ENCODE data around the gene CNTNAP3.
"Not testable (repeated sequence)": the region's sequence is repeated elsewhere in the genome, so short reads cannot be mapped to it uniquely, and the experiment has no call there.

CNTNAP3 gene

GRCh38 chr9:39108145-39108544 lies 179.8 kb downstream of the CNTNAP3 start:
- no peak for TF ChIP-seq CTCF (IDR thresholded peaks at IDR 0.05; ENCODE audit: control insufficient read depth, extremely low read depth, insufficient read depth)
- H3K4me3 ChIP-seq (ENCODE audit: low read depth, low read length) = no peak overlapping the region
- no peak for DNase-seq (ENCODE audit: low read depth)

GRCh38 chr9:39097208-39097607 lies 190.8 kb downstream of the CNTNAP3 start:
- not testable (repeated sequence) for H3K4me3 ChIP-seq (ENCODE audit: low read depth, low read length); DNase-seq (ENCODE audit: low read depth)

- DNase-seq (ENCODE audit: low read depth); H3K4me3 ChIP-seq (ENCODE audit: low read depth, low read length): not testable (repeated sequence)
Observed at GRCh38 chr9:39085311-39085710, 202.7 kb downstream of the CNTNAP3 start.

GRCh38 chr9:39082574-39082973 lies 205.4 kb downstream of the CNTNAP3 start:
- not testable (repeated sequence) for H3K4me3 ChIP-seq (ENCODE audit: low read depth, low read length); DNase-seq (ENCODE audit: low read depth)

GRCh38 chr9:39080081-39080480 lies 207.9 kb downstream of the CNTNAP3 start:
- not testable (repeated sequence) for H3K4me3 ChIP-seq (ENCODE audit: low read depth, low read length); DNase-seq (ENCODE audit: low read depth)

- peak overlapping the region; percentile 36 for H3K4me3 ChIP-seq (ENCODE audit: low read depth, low read length)
- peak; percentile 72 for TF ChIP-seq CTCF (IDR thresholded peaks at IDR 0.05; ENCODE audit: control insufficient read depth, extremely low read depth, insufficient read depth)
- not testable (repeated sequence) for DNase-seq (ENCODE audit: low read depth)
Observed at GRCh38 chr9:39078621-39079256, 209.2 kb downstream of the CNTNAP3 start.

- not testable (repeated sequence) for DNase-seq (ENCODE audit: low read depth)
Observed at GRCh38 chr9:39073537-39073936, 214.4 kb downstream of the CNTNAP3 start.

GRCh38 chr9:39067683-39068082 lies 220.3 kb downstream of the CNTNAP3 start:
- H3K4me3 ChIP-seq (ENCODE audit: low read depth, low read length); DNase-seq (ENCODE audit: low read depth): not testable (repeated sequence)

More at GRCh38 chr9:39073537-39073936, 214.4 kb downstream of the CNTNAP3 start:
- H3K4me3 ChIP-seq (ENCODE audit: low read depth, low read length) = not testable (repeated sequence)

- not testable (repeated sequence) for DNase-seq (ENCODE audit: low read depth); H3K4me3 ChIP-seq (ENCODE audit: low read depth, low read length)
Observed at GRCh38 chr9:39062966-39063365, 225.0 kb downstream of the CNTNAP3 start.

GRCh38 chr9:39054453-39054852 lies 233.5 kb downstream of the CNTNAP3 start:
- DNase-seq (ENCODE audit: low read depth); H3K4me3 ChIP-seq (ENCODE audit: low read depth, low read length): not testable (repeated sequence)

- H3K4me3 ChIP-seq (ENCODE audit: low read depth, low read length); DNase-seq (ENCODE audit: low read depth): not testable (repeated sequence)
Observed at GRCh38 chr9:39046833-39047232, 241.1 kb downstream of the CNTNAP3 start.

- H3K4me3 ChIP-seq (ENCODE audit: low read depth, low read length); DNase-seq (ENCODE audit: low read depth): not testable (repeated sequence)
Observed at GRCh38 chr9:39042352-39042803, 245.6 kb downstream of the CNTNAP3 start.

- DNase-seq (ENCODE audit: low read depth); H3K4me3 ChIP-seq (ENCODE audit: low read depth, low read length): not testable (repeated sequence)
Observed at GRCh38 chr9:39041774-39042173, 246.2 kb downstream of the CNTNAP3 start.

GRCh38 chr9:39039148-39039547 lies 248.8 kb downstream of the CNTNAP3 start:
- DNase-seq (ENCODE audit: low read depth); H3K4me3 ChIP-seq (ENCODE audit: low read depth, low read length): not testable (repeated sequence)

- not testable (repeated sequence) for H3K4me3 ChIP-seq (ENCODE audit: low read depth, low read length); DNase-seq (ENCODE audit: low read depth)
Observed at GRCh38 chr9:39038221-39038620, 249.7 kb downstream of the CNTNAP3 start.

GRCh38 chr9:39033849-39034248 lies 254.1 kb downstream of the CNTNAP3 start:
- not testable (repeated sequence) for DNase-seq (ENCODE audit: low read depth); H3K4me3 ChIP-seq (ENCODE audit: low read depth, low read length)

- not testable (repeated sequence) for H3K4me3 ChIP-seq (ENCODE audit: low read depth, low read length); DNase-seq (ENCODE audit: low read depth)
Observed at GRCh38 chr9:39030204-39031019, 257.6 kb downstream of the CNTNAP3 start.

All from LNCaP clone FGC (cell line).